Muscle of back (tissue), 13 donors: Measurements from ENCODE around the gene HTR2A. TPM values are rescaled to one million over a fixed set of nuclear protein-coding genes. Genes with fewer than 3 reads are reported as not detected.

Experiments used
- DNase-seq, 3 donors: peaks; one replicate each; pipeline versions ENCODE4 v3.0.0 to v3.0.0-alpha.2; 2013
- long read RNA-seq, 9 donors: transcript quantifications; one replicate each; lab custom pipeline, GENCODE V29; 2026
- polyA plus RNA-seq, 10 donors: library from polyadenylated mRNA; unstranded; fragments of 120-200 nt; gene quantifications; one replicate each; pipeline ENCODE4 v1.2.1, GENCODE V29; 2013; ENCODE audit not compliant: insufficient read length in 10 of 10

Gene HTR2A
- polyA plus RNA-seq = 1 to 10 TPM in 1 of 10 donors, under 1 TPM in 9; 0.14 to 1.2 (median 0.42) TPM
- long read RNA-seq, donor 1 = 0 reads
- long read RNA-seq, donor 2 = 0 reads
- long read RNA-seq, donor 3 = 0 reads
- long read RNA-seq, donor 4, full-length matches to known transcripts = 1 of 1 reads
- long read RNA-seq, donor 4, partial matches to known transcripts = 0 of 1 reads
- long read RNA-seq, donor 4, other reads (novel, unspliced or antisense) = 0 of 1 reads
- long read RNA-seq, donor 5 = 0 reads
- long read RNA-seq, donor 6, full-length matches to known transcripts = 1 of 1 reads
- long read RNA-seq, donor 6, partial matches to known transcripts = 0 of 1 reads
- long read RNA-seq, donor 6, other reads (novel, unspliced or antisense) = 0 of 1 reads
- long read RNA-seq, donor 7, full-length matches to known transcripts = 1 of 1 reads
- long read RNA-seq, donor 7, partial matches to known transcripts = 0 of 1 reads
- long read RNA-seq, donor 7, other reads (novel, unspliced or antisense) = 0 of 1 reads
- long read RNA-seq, donor 8 = 0 reads
- long read RNA-seq, donor 9 = 0 reads

GRCh38 chr13:46896341-46897137 is at the start of gene HTR2A:
Gene HTR2A (minus strand): TSS chr13:46897053. CDS start chr13:46895906, 1,147 bp downstream.
- DNase-seq = peak in 2 of 3 donors; percentile 38 to 72

GRCh38 chr13:46936525-46936924 is 39.7 kb upstream of the HTR2A start:
- no peak for DNase-seq

GRCh38 chr13:46934749-46935148 is 37.9 kb upstream of the HTR2A start:
- DNase-seq = no peak

GRCh38 chr13:46926916-46927590 is 30.2 kb upstream of the HTR2A start:
- DNase-seq = peak in 2 of 3 donors; percentile 8 to 28

GRCh38 chr13:46925486-46925885 is 28.6 kb upstream of the HTR2A start:
- DNase-seq = no peak

GRCh38 chr13:46914341-46914740 is 17.5 kb upstream of the HTR2A start:
- DNase-seq = no peak

GRCh38 chr13:46913757-46914156 is 16.9 kb upstream of the HTR2A start:
- no peak for DNase-seq

GRCh38 chr13:46909042-46909441 is 12.2 kb upstream of the HTR2A start:
- no peak for DNase-seq

- DNase-seq = peak in 1 of 3 donors; percentile 69
Measured at GRCh38 chr13:46908501-46908900, 11.6 kb upstream of the HTR2A start.

- no peak for DNase-seq
Measured at GRCh38 chr13:46906405-46906804, 9.6 kb upstream of the HTR2A start.

GRCh38 chr13:46905249-46905648 is 8.4 kb upstream of the HTR2A start:
- DNase-seq = no peak

- no peak for DNase-seq
Measured at GRCh38 chr13:46903748-46904147, 6.9 kb upstream of the HTR2A start.

- no peak for DNase-seq
Measured at GRCh38 chr13:46901721-46902120, 4.9 kb upstream of the HTR2A start.

- peak in 1 of 3 donors; percentile 4 for DNase-seq
Measured at GRCh38 chr13:46899801-46900200, 2.9 kb upstream of the HTR2A start.

GRCh38 chr13:46895381-46895780 is 1.5 kb downstream of the HTR2A start:
- DNase-seq = peak in 1 of 3 donors; percentile 16

GRCh38 chr13:46894568-46894967 is 2.3 kb downstream of the HTR2A start:
- DNase-seq = no peak

GRCh38 chr13:46893798-46894560 is 2.9 kb downstream of the HTR2A start:
- peak; percentile 58 to 90 (median 82) for DNase-seq

GRCh38 chr13:46893221-46893740 is 3.6 kb downstream of the HTR2A start:
- DNase-seq = peak in 1 of 3 donors; percentile 5

GRCh38 chr13:46885018-46885417 is 11.8 kb downstream of the HTR2A start:
- no peak for DNase-seq

GRCh38 chr13:46884531-46884930 is 12.3 kb downstream of the HTR2A start:
- no peak for DNase-seq

- no peak for DNase-seq
Measured at GRCh38 chr13:46881621-46882020, 15.2 kb downstream of the HTR2A start.
